H1 (cell line): ENCODE measurements around the gene CAD. TPM values are rescaled to one million over a fixed set of nuclear protein-coding genes. Genes with fewer than 3 reads are reported as not detected.

ENCODE experiments used
- CTCF ChIA-PET: fragments of 300-600 bp; sonication (Branson Sonifier 250); formaldehyde crosslinking; loops from one replicate; lab custom pipeline; 2021; ENCODE audit not compliant: partially characterized antibody; lab: Charles Lee
- POLR2A ChIA-PET: fragments of 300-600 bp; sonication (Branson Sonifier 250); formaldehyde crosslinking; loops from one replicate; lab custom pipeline; 2021; ENCODE audit warnings: inconsistent platforms; ENCODE audit not compliant: partially characterized antibody; lab: Charles Lee
- DNase-seq, 2 experiments: peaks; one replicate each; pipeline versions ENCODE4 v3.0.0 to v3.0.0-alpha.2; 2010 to 2022; ENCODE audit warnings: low spot score in 2 of 2, low read depth in 1 of 2, mixed read lengths in 1 of 2
- FAIRE-seq: peaks from 2 replicates; lab custom pipeline; 2011; peaks lifted over from hg19 to GRCh38; lab: Jason Lieb, UNC
- H2AFZ ChIP-seq: 2 replicates; pipeline ENCODE4 v1.8.1; 2012; ENCODE audit warnings: low read length, inconsistent platforms
- H2AK5ac ChIP-seq: 2 replicates; pipeline ENCODE4 v1.6.1; 2013; ENCODE audit warnings: low read depth, low read length
- H2BK120ac ChIP-seq: replicated peaks from 2 replicates; pipeline ENCODE3; 2013; ENCODE audit warnings: low read depth, low read length, inconsistent platforms
- H2BK12ac ChIP-seq: 2 replicates; pipeline ENCODE4 v1.6.1; 2013; ENCODE audit warnings: low read depth, low read length
- H2BK15ac ChIP-seq: 2 replicates; pipeline ENCODE4 v1.6.1; 2013; ENCODE audit warnings: low read length
- H2BK20ac ChIP-seq: 2 replicates; pipeline ENCODE4 v1.6.1; 2013; ENCODE audit warnings: low read length
- H2BK5ac ChIP-seq: 2 replicates; pipeline ENCODE4 v1.6.1; 2013; ENCODE audit warnings: low read depth, low read length
- H3K14ac ChIP-seq: 2 replicates; pipeline ENCODE4 v1.6.1; 2013; ENCODE audit warnings: inconsistent platforms; ENCODE audit not compliant: insufficient read length
- H3K18ac ChIP-seq: 2 replicates; pipeline ENCODE4 v1.6.1; 2013; ENCODE audit warnings: low read length; ENCODE audit errors: extremely low read depth
- H3K23ac ChIP-seq: 2 replicates; pipeline ENCODE4 v1.6.1; 2013; ENCODE audit warnings: inconsistent platforms; ENCODE audit not compliant: insufficient read length
- H3K23me2 ChIP-seq: 2 replicates; pipeline ENCODE4 v1.6.1; 2013; ENCODE audit warnings: low read depth, low read length
- H3K27ac ChIP-seq: 2 replicates; pipeline ENCODE4 v1.6.1; 2011; ENCODE audit warnings: low read depth, low read length, inconsistent platforms
- H3K27me3 ChIP-seq, 4 experiments: replicated peaks in 1 of 4; 1 replicate in 1 of 4; 2 replicates in 3 of 4; pipeline versions ENCODE4 v1.6.1 to v1.8.1; 2011 to 2013; ENCODE audit warnings: low read length in 3 of 4, mild to moderate bottlenecking in 3 of 4, inconsistent platforms in 2 of 4, mixed read lengths in 2 of 4, moderate library complexity in 1 of 4; ENCODE audit not compliant: control insufficient read depth in 3 of 4, insufficient read depth in 3 of 4; ENCODE audit errors: extremely low read depth in 1 of 4
- H3K36me3 ChIP-seq, 4 experiments: 2 replicates each; pipeline versions ENCODE4 v1.6.1 to v1.8.1; 2011 to 2013; ENCODE audit warnings: mild to moderate bottlenecking in 4 of 4, low read length in 3 of 4, moderate library complexity in 2 of 4, control low read depth in 1 of 4, inconsistent platforms in 1 of 4; ENCODE audit not compliant: insufficient read depth in 4 of 4, control insufficient read depth in 2 of 4
- H3K4ac ChIP-seq: replicated peaks from 2 replicates; pipeline ENCODE3; 2013; ENCODE audit warnings: low read length, low read depth, mixed read lengths, inconsistent platforms; ENCODE audit not compliant: insufficient read length
- H3K4me1 ChIP-seq, 4 experiments: replicated peaks in 1 of 4; 1 replicate in 1 of 4; 2 replicates in 3 of 4; pipeline versions ENCODE4 v1.6.1 to v1.8.1; 2011 to 2013; ENCODE audit warnings: low read length in 3 of 4, inconsistent platforms in 2 of 4, mixed read lengths in 1 of 4; ENCODE audit not compliant: insufficient read depth in 4 of 4, control insufficient read depth in 3 of 4
- H3K4me2 ChIP-seq, 2 experiments: 2 replicates each; pipeline versions ENCODE4 v1.6.1 to v1.8.1; 2011 to 2013; ENCODE audit warnings: low read depth in 2 of 2, low read length in 2 of 2, control low read depth in 1 of 2, inconsistent platforms in 1 of 2, mild to moderate bottlenecking in 1 of 2; ENCODE audit not compliant: insufficient read depth in 1 of 2
- H3K4me3 ChIP-seq, 4 experiments: fragments of 200-600, 300-600 bp in 1 of 4; sonication (generic), shearing (Covaris generic), sonication (Bioruptor Twin) in 1 of 4; 2 replicates each; pipeline versions ENCODE4 v1.5.1 to v1.8.1; 2011 to 2016; ENCODE audit warnings: low read length in 4 of 4, low read depth in 3 of 4, control low read depth in 2 of 4, inconsistent platforms in 2 of 4, mild to moderate bottlenecking in 2 of 4, mixed read lengths in 1 of 4, moderate library complexity in 1 of 4; ENCODE audit not compliant: insufficient read depth in 2 of 4; ENCODE audit errors: extremely low read depth in 1 of 4
- H3K56ac ChIP-seq: replicated peaks from 2 replicates; pipeline ENCODE3; 2013; ENCODE audit warnings: low read depth, mild to moderate bottlenecking, mixed read lengths, low read length, inconsistent platforms; ENCODE audit not compliant: insufficient read length
- H3K79me1 ChIP-seq: 2 replicates; pipeline ENCODE4 v1.6.1; 2013; ENCODE audit warnings: low read depth, low read length, control low read depth
- H3K79me2 ChIP-seq, 2 experiments: 2 replicates each; pipeline versions ENCODE4 v1.6.1 to v1.8.1; 2012 to 2013; ENCODE audit warnings: low read length in 2 of 2, mild to moderate bottlenecking in 2 of 2, inconsistent platforms in 1 of 2; ENCODE audit not compliant: insufficient read depth in 2 of 2, control insufficient read depth in 1 of 2
- H3K9ac ChIP-seq, 4 experiments: replicated peaks in 1 of 4; 1 replicate in 1 of 4; 2 replicates in 3 of 4; pipeline versions ENCODE4 v1.6.1 to v1.8.1; 2011 to 2013; ENCODE audit warnings: low read depth in 3 of 4, low read length in 3 of 4, control low read depth in 2 of 4, mild to moderate bottlenecking in 2 of 4, moderate library complexity in 2 of 4, inconsistent platforms in 1 of 4; ENCODE audit errors: extremely low read depth in 1 of 4
- H3K9me3 ChIP-seq, 2 experiments: 2 replicates each; pipeline versions ENCODE4 v1.6.1 to v1.8.1; 2012 to 2013; ENCODE audit warnings: mild to moderate bottlenecking in 2 of 2, moderate library complexity in 2 of 2, control low read depth in 1 of 2, inconsistent platforms in 1 of 2, low read depth in 1 of 2, low read length in 1 of 2, mixed read lengths in 1 of 2; ENCODE audit not compliant: insufficient read depth in 2 of 2
- H4K20me1 ChIP-seq, 2 experiments: replicated peaks in 1 of 2; 2 replicates each; pipeline versions ENCODE3 to v1.8.1; 2011 to 2013; ENCODE audit warnings: inconsistent platforms in 2 of 2, low read length in 2 of 2, mild to moderate bottlenecking in 1 of 2; ENCODE audit not compliant: insufficient read depth in 2 of 2, control insufficient read depth in 1 of 2
- H4K5ac ChIP-seq: 2 replicates; pipeline ENCODE4 v1.6.1; 2013; ENCODE audit warnings: low read length, low read depth, mixed read lengths, inconsistent platforms; ENCODE audit not compliant: insufficient read length
- H4K8ac ChIP-seq: 2 replicates; pipeline ENCODE4 v1.8.0; 2013; ENCODE audit warnings: mild to moderate bottlenecking, moderate library complexity, low read length, inconsistent platforms; ENCODE audit not compliant: insufficient read depth; ENCODE audit errors: extremely low read depth
- H4K91ac ChIP-seq: replicated peaks from 2 replicates; pipeline ENCODE3; 2013; ENCODE audit warnings: low read length, mixed read lengths, inconsistent platforms; ENCODE audit not compliant: insufficient read length
- BRCA1 ChIP-seq: IDR thresholded peaks from 2 replicates; pipeline ENCODE4 v1.6.1; 2012; ENCODE audit warnings: low read depth, low read length, improper control_type of control experiment
- CEBPB ChIP-seq: IDR thresholded peaks from 2 replicates; pipeline ENCODE4 v1.6.1; 2012; ENCODE audit warnings: low read depth, low read length
- CTBP2 ChIP-seq: IDR thresholded peaks from 2 replicates; pipeline ENCODE4 v1.7.0; 2011; ENCODE audit warnings: borderline replicate concordance, mild to moderate bottlenecking, moderate library complexity, mixed read lengths, low read length; ENCODE audit not compliant: insufficient read depth, insufficient read length
- PHF8 ChIP-seq: fragments of 200-600 bp; sonication (generic); conservative IDR thresholded peaks from 2 replicates; pipeline ENCODE4 v1.7.1; 2012; ENCODE audit warnings: low read depth, mild to moderate bottlenecking, inconsistent platforms, low read length, moderate library complexity
- SIRT6 ChIP-seq: IDR thresholded peaks from one replicate; pipeline ENCODE4 v1.7.1; 2012; ENCODE audit warnings: low read length, inconsistent platforms
- TCF12 ChIP-seq: IDR thresholded peaks from 2 replicates; pipeline ENCODE4 v1.6.1; 2011; ENCODE audit warnings: low read depth, mild to moderate bottlenecking, low read length
- WGBS, 2 experiments: shearing (Covaris generic) in 1 of 2; methylation state at CpG; one replicate each; pipeline versions ENCODE4 v1.1.6 to v1.1.7; 2013 to 2015; ENCODE audit warnings: low lambda C conversion rate in 2 of 2, mixed read lengths in 2 of 2, inconsistent platforms in 1 of 2, low coverage in 1 of 2, missing lambda C conversion rate in 1 of 2; ENCODE audit not compliant: insufficient replicate concordance in 2 of 2, insufficient coverage in 1 of 2, insufficient read length in 1 of 2; ENCODE audit errors: extremely low coverage in 1 of 2, missing lambda C conversion rate in 1 of 2; 5-methylcytosine and 5-hydroxymethylcytosine counted together
- polyA plus RNA-seq, 7 experiments: library from polyadenylated mRNA; depleted of rRNA in 3 of 7; stranded (reverse) in 5 of 7; unstranded in 2 of 7; fragments of >200 nt in 5 of 7; fragments of 200-250 nt in 2 of 7; gene quantifications; 1 replicate in 5 of 7; 2 replicates in 1 of 7; 4 replicates in 1 of 7; pipeline versions ENCODE4 v1.2.1 to v1.2.3, GENCODE V29; 2011 to 2013; ENCODE audit warnings: missing spikeins in 2 of 7, mixed read lengths in 2 of 7
- total RNA-seq: library from RNA; stranded (reverse); fragmentation: NEBNext Ultra II Directional; extraction: Animal tissue kit (Norgen Biotek cat#: 25700); gene quantifications from 2 replicates; pipeline ENCODE4 v1.2.1, GENCODE V29; 2021

Gene CAD
- total and polyA plus RNA-seq, 2 of the 8 experiments (the other 6 are each of a cell fraction or from before 2014, with no cell fraction given), result 130 to 146 TPM

DNA sequence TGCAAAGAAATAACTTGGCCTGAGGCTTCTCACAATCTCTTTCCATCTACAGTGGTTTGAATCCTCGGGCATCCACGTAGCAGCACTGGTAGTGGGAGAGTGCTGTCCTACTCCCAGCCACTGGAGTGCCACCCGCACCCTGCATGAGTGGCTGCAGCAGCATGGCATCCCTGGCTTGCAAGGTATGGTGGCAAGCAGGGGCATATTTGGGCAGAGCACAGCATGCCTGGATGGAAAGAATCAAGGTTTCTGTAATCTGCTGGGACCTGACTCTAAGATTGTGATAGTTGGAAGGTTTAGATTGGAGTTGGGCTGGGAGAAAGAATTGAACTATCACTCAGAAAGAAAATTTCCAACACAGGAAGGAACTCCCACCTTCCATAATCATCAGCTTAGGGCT, 4.0 kb downstream of the CAD start:
- Histone ChIP-seq H4K5ac (no peak overlapping the region), H3K4ac (no peak overlapping the region), H2AK5ac (no peak overlapping the region), H3K79me2 (peaks cover 7 to 22% of the 10 kb centered on the region in 2 experiments), H3K27me3 (no peaks in the 10 kb centered on the region), H3K14ac (no peak overlapping the region), H3K56ac (no peak overlapping the region), H3K23me2 (peaks cover 4% of the 10 kb centered on the region), H4K91ac (no peak overlapping the region), H2BK20ac (no peak overlapping the region), H2BK12ac (no peak overlapping the region), H3K4me3 (no peak overlapping the region), H3K4me1 (peaks cover 0 to 9% (median 5%) of the 10 kb centered on the region in 4 experiments; a peak in 6 of 7 replicates), H2BK5ac (no peak overlapping the region; the same call in 1 of the 2 replicates), H3K9me3 (no peaks in the 10 kb centered on the region), H3K4me2 (no peak overlapping the region), H3K79me1 (peaks cover 3% of the 10 kb centered on the region; the same call in 1 of the 2 replicates), H3K27ac (no peak overlapping the region), H2AFZ (no peak overlapping the region), H3K23ac (no peak overlapping the region), H3K18ac (no peak overlapping the region), H3K9ac (no peak overlapping the region), H2BK120ac (no peak overlapping the region), H3K36me3 (peaks cover 51 to 81% (median 69%) of the 10 kb centered on the region in 4 experiments), H2BK15ac (no peak overlapping the region), H4K20me1 (peaks cover 2 to 9% of the 10 kb centered on the region in 2 experiments), H4K8ac (no peak overlapping the region)
- CTCF ChIA-PET, result interaction anchor here (1.5 to 2.0 kb wide), 2 partner anchors 59 to 122 kb away, joined by 6 read pairs; no protein-coding TSS in a partner anchor
- no peak for TF ChIP-seq CEBPB
- no peak for TF ChIP-seq BRCA1
- TF ChIP-seq PHF8, result no peak
- TF ChIP-seq CTBP2, result no peak
- no peak for TF ChIP-seq SIRT6
- TF ChIP-seq TCF12, result no peak
- FAIRE-seq (no peak), DNase-seq (no peak)
- POLR2A ChIA-PET, result interaction anchor here (0.7 to 29.6 kb wide), 5 partner anchors 12 to 224 kb away, joined by 3 to 835 read pairs (median 9); partner anchors contain the start of genes ATRAID and SLC5A6
- WGBS, 2 experiments, result 93% methylated on average over 3 of the region's 3 CpGs; no CpG with 5 or more reads in 1 of the 2 experiments
